Left lung (tissue), 10 donors: Measurements from ENCODE around the gene STEAP2. TPM values are rescaled to one million over a fixed set of nuclear protein-coding genes. Genes with fewer than 3 reads are reported as not detected.

Experiments used
- ATAC-seq: fragments of 200-7000 bp; cut with Tn5 transposase; one replicate; pipeline ENCODE4 v1.9.1; 2020; ENCODE audit warnings: moderate library complexity
- DNase-seq, 4 donors: peaks; one replicate each; pipeline ENCODE4 v3.0.0-alpha.2; 2013 to 2020
- H3K27ac ChIP-seq, 2 donors: fragments of 200-600 bp; sonication (generic) in 1 of 2; one replicate each; pipeline versions ENCODE4 v1.5.0 to v1.8.0; 2020 to 2021
- H3K27me3 ChIP-seq, 2 donors: fragments of 200-600 bp; sonication (generic) in 1 of 2; one replicate each; pipeline versions ENCODE4 v1.5.0 to v1.8.0; 2020 to 2021
- H3K36me3 ChIP-seq, 2 donors: fragments of 200-600 bp; sonication (generic) in 1 of 2; one replicate each; pipeline versions ENCODE4 v1.5.0 to v1.8.0; 2020 to 2021
- H3K4me1 ChIP-seq, 2 donors: fragments of 200-600 bp; one replicate each; pipeline ENCODE4 v1.8.0; 2021
- H3K4me3 ChIP-seq, 2 donors: fragments of 200-600 bp; sonication (generic) in 1 of 2; one replicate each; pipeline versions ENCODE4 v1.5.0 to v1.8.0; 2020 to 2021; ENCODE audit warnings: mild to moderate bottlenecking in 1 of 2
- H3K9me3 ChIP-seq, 2 donors: fragments of 200-600 bp; sonication (generic) in 1 of 2; one replicate each; pipeline versions ENCODE4 v1.5.0 to v1.8.0; 2020 to 2021
- CTCF ChIP-seq, 2 donors: fragments of 200-600 bp; sonication (generic) in 1 of 2; IDR thresholded peaks; one replicate each; pipeline versions ENCODE4 v1.5.0 to v1.8.0; 2021; ENCODE audit warnings: antibody characterized with exemption in 2 of 2
- intact Hi-C, 2 donors: fragments of 100-400 bp; cut with DNase I; formaldehyde crosslinking; loops; one replicate each; pipeline versions ENCODE4 v1.11.2 to v1.14.2; 2022
- polyA plus RNA-seq, 6 donors: library from polyadenylated mRNA; unstranded; fragments of 120-200 nt; gene quantifications; one replicate each; pipeline ENCODE4 v1.2.1, GENCODE V29; 2013; ENCODE audit not compliant: insufficient read length in 6 of 6
- total RNA-seq, 2 donors: library from RNA; stranded (reverse); fragmentation: NEBNext Ultra II Directional; extraction: Animal tissue kit (Norgen Biotek cat#: 25700); gene quantifications; one replicate each; pipeline ENCODE4 v1.2.1, GENCODE V29; 2021
- donor health status: DM: no; HTN: yes; CAD: no.
- donor health status: DM: no; HTN: no; CAD: no.

STEAP2 gene
- total and polyA plus RNA-seq, 8 donors, result 5.8 to 24.6 (median 7.1) TPM

GRCh38 chr7:90175667-90176066 lies 35.9 kb upstream of the STEAP2 start:
- DNase-seq, result no peak
- Histone ChIP-seq H3K27me3 (no peaks in the 10 kb centered on the region), H3K27ac (no peak overlapping the region), H3K9me3 (peaks cover 0 to 8% of the 10 kb centered on the region in 2 donors), H3K4me1 (peaks cover 0 to 21% of the 10 kb centered on the region in 2 donors), H3K36me3 (no peaks in the 10 kb centered on the region), H3K4me3 (no peak overlapping the region)
- no peak for TF ChIP-seq CTCF (IDR thresholded peaks at IDR 0.05)
- ATAC-seq, result no peak
- intact Hi-C loops, result no loop called here

- no peaks in the 10 kb centered on the region for H3K36me3 ChIP-seq
- no peak overlapping the region for H3K27ac ChIP-seq
- ATAC-seq, result no peak
- H3K9me3 ChIP-seq, result peaks cover 0 to 8% of the 10 kb centered on the region in 2 donors
- DNase-seq, result no peak
- no peak for TF ChIP-seq CTCF (IDR thresholded peaks at IDR 0.05)
- intact Hi-C loops, result no loop called here
- H3K27me3 ChIP-seq, result no peaks in the 10 kb centered on the region
- no peak overlapping the region for H3K4me3 ChIP-seq
- H3K4me1 ChIP-seq, result peaks cover 0 to 21% of the 10 kb centered on the region in 2 donors
Measured at GRCh38 chr7:90176195-90176594, 35.3 kb upstream of the STEAP2 start.

GRCh38 chr7:90178166-90178565 lies 33.4 kb upstream of the STEAP2 start:
- no peak for ATAC-seq
- no peak for TF ChIP-seq CTCF (IDR thresholded peaks at IDR 0.05)
- H3K27ac ChIP-seq, result no peak overlapping the region

GRCh38 chr7:90178679-90179278 lies 32.8 kb upstream of the STEAP2 start:
- intact Hi-C loops, result no loop called here
- no peaks in the 10 kb centered on the region for H3K27me3 ChIP-seq
- no peaks in the 10 kb centered on the region for H3K36me3 ChIP-seq
- ATAC-seq (peak; percentile 53), DNase-seq (no peak)
- H3K4me1 ChIP-seq, result peaks cover 0 to 21% of the 10 kb centered on the region in 2 donors
- H3K9me3 ChIP-seq, result peaks cover 0 to 8% of the 10 kb centered on the region in 2 donors
- no peak overlapping the region for H3K4me3 ChIP-seq
- peak overlapping the region in 1 of 2 donors; percentile 45 for H3K27ac ChIP-seq
- no peak for TF ChIP-seq CTCF (IDR thresholded peaks at IDR 0.05)

More at GRCh38 chr7:90178166-90178565, 33.4 kb upstream of the STEAP2 start:
- H3K4me3 ChIP-seq, result no peak overlapping the region
- DNase-seq, result no peak
- no peaks in the 10 kb centered on the region for H3K36me3 ChIP-seq
- peaks cover 0 to 8% of the 10 kb centered on the region in 2 donors for H3K9me3 ChIP-seq
- peaks cover 0 to 21% of the 10 kb centered on the region in 2 donors for H3K4me1 ChIP-seq
- intact Hi-C loops, result no loop called here
- H3K27me3 ChIP-seq, result no peaks in the 10 kb centered on the region

GRCh38 chr7:90180011-90180585 lies 31.4 kb upstream of the STEAP2 start:
- H3K9me3 ChIP-seq, result peaks cover 0 to 8% of the 10 kb centered on the region in 2 donors
- peaks cover 0 to 21% of the 10 kb centered on the region in 2 donors for H3K4me1 ChIP-seq
- peak; percentile 47 for ATAC-seq
- peak overlapping the region; percentile 27 to 45 for H3K27ac ChIP-seq
- H3K4me3 ChIP-seq, result no peak overlapping the region
- no peak for DNase-seq
- H3K36me3 ChIP-seq, result no peaks in the 10 kb centered on the region
- TF ChIP-seq CTCF (IDR thresholded peaks at IDR 0.05), result no peak
- intact Hi-C loops, result no loop called here
- H3K27me3 ChIP-seq, result no peaks in the 10 kb centered on the region
